AG08396 (cell line): Measurements from ENCODE around the gene NPHP1.
"Not testable (repeated sequence)": the region's sequence is repeated elsewhere in the genome, so short reads cannot be mapped to it uniquely, and the experiment has no call there.

Experiments used
- DNase-seq: peaks from one replicate; pipeline ENCODE4 v3.0.0; 2012; ENCODE audit warnings: low spot score, mixed read lengths

The NPHP1 gene

DNA sequence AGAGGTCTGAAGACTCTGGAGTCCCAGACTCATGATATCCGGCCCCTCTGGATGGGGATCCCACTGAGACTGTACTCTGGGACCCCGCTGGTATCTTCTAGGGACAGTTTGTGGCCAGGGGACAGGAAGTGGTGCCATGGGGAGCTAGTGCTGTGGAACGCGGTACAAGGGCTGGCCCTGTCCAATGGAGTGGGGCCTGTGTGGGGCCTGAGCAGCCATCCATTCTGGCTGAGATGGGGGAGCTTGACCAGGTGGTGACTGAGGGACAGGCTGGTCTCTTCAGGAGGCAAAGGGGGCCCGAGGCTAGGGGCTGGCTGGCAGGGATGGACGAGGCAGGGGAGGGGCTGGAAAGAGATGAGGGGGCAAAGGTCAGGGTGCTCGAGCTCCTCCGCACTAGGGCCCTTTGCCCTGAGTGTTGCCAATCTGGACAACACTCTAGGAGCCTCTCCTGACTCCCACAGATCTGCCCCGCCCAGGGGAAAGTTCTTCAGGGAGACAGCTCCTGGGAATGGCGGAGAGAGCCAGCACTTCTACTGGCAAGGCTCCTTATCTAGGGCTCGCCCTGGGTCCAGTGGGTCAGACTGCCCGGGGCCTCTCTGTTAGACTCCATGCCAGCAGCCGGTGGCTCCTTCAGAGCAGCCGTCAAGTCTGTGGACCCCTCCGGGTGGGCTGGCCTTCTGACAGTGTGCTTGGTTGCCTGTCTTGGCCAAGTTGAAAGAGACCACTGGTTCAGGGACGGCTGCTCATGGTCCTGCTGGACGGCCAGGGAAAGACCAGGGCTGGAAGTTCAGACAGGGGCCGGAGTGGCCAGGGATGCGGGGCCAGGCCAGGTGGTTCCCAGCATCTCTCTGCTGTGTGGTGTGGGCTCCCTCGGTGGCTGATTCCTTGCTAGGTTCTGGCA is 101.5 kb downstream of the NPHP1 start:
- no peak for DNase-seq

DNA sequence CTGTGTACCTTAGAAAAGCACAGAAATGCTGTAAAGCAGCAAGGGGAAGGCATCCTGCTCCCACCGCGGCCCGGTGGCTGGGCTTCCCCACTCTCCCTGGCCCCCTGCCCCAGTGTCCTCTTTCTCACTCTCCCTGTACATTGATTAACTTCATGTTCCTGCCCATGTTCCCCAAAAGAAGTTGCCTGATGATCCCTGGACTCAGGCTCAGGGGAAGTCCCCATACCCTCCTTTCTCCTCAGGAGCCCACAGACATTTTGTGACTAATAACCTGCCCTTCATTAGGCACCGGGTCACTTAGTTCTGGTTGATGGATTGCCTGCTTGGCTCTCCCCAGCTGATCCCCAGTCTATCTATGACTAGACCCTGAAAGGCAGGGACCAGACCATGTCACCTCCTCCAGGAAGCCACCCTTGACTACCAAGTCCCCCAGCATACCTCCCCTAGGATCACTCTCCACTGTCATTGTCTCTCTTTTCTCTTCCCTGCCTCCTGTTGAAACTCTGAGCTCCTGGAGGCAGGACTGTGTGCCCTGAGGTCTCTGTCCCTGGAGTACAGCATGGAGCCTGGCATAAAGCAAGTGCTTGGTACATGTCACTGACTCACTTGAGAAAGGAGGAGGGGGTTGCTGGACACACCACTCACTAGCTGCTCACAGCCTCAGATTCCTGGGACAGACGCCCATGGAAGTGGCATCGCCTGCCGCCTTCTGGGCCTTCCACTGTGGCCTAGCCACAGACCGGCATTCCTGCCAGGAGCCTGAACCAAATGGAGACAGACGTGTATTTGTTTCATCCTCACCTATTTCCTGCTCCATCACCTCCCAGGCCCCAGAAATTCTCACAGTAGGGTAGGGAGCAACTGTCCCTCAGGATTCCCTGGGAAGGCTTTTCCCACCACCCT is 102.7 kb downstream of the NPHP1 start:
- DNase-seq = no peak

DNA sequence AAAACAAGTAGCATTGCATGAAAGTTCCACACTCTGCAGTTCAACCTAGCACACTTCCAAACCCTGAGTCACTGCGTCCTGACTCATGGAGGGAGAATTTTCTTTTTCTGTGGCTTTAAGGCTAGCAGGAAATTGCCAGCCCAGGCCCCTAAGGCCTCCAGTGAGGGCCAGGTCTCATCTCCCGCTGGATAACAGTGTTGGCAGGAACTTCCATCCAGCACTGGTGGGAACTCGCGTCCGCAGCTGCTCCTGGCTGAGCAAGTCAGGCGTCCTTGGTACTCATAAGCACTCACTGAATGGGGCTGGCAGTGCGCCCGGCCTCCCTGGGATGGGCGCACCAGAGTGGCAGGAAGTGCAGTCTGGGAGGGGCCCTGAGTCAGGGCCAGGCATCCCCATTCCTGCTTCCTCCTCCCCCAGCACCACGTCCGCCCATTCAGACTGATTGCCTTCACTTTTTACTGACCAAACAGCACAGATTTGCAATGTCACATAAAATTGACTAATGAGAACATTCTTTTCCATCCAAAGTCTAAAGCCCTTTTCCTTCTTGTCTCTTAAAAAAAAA is 103.5 kb downstream of the NPHP1 start:
- peak; percentile 73 for DNase-seq

DNA sequence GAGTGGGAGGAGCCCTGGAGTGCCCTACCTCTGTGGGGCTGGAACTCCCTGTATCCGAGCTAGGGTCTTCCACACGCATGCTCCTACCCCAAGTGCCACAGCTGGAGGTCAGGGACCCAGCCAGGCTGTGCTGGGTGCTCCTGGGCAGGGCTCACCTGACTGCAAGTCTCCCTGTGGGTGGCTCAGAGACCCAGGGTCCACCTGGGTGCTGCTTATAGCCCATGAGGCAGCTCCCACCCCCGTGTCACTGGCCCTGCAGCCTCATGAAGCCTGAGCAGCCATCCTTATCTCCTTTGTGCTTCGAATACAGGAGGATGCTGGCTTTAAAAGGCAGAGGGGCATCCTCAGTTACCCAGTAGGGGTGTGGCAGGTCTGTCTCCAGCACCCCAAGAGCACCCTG is 103.9 kb downstream of the NPHP1 start:
- not testable (repeated sequence) for DNase-seq

DNA sequence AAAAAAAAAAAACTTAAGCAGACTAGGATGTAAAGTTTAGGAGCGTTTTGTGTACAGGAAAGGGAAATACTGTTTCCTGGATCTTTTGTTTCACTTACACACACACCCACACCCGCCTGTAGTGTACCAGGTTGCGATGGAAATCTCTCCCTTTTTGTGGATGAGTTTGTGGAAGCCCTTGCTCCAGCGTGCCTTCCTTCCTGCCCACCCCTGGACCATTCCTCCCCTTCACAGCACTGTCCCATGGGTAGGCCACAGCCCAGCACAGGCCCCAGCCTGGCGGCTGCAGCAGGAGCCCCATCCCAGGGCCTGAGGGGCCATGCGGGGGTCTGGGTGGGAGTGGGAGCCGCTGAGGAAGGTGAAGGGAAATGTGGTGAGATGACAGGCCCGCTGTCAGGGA is 104.3 kb downstream of the NPHP1 start:
- DNase-seq = no peak

DNA sequence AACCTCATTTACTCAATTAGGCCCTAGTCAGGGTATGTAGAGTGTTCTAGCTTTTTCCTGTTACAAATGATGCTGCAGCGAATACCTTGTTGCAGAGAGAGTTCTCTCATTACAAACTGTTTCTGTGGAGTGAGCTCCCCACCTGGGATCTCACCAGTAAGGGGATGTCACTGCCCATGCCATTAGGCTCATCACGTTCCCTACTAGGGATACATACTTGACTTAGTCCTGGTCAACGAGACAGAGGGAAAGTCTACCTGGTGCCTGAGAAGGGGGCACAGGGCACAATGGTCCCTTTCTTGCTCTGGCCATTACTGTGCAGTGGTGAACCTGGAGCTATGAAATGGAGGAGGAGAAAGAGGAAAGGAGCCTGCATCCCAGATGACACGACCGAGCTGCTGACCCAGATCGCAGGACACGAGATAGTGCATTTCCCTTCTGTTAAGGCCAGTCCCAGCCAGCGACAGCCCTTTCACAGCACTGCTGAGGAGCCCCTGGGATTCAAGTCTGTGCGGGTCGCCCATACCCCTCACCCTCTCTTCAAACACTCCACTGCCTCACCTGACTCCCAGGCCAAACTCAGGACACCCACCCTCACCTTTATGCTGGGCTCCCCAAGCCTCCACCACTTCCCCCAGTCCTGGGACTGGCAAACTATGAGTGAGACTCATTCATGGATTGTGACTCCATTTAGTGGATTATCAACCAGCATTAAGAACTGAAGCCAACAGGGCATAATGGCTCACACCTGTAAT is 105.2 kb downstream of the NPHP1 start:
- DNase-seq = no peak

DNA sequence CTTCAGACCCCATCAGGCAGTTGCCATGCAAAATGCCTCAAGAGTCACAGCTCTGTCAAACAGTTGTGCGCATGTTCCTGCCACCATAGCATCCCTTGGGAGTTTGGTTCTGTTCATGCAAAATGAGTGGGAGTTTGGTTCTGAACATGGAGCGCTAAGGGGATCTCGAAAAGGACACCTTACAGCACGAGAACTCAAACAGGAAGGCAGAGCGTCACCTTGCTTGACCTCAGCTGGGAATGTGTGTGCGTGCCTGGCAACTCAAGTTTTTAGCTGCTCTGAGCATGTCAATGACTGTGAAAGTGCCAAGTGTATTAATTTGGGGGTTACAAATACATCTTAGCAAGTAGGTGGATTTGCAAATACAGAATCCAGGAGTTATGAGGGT is 105.8 kb downstream of the NPHP1 start:
- no peak for DNase-seq

DNA sequence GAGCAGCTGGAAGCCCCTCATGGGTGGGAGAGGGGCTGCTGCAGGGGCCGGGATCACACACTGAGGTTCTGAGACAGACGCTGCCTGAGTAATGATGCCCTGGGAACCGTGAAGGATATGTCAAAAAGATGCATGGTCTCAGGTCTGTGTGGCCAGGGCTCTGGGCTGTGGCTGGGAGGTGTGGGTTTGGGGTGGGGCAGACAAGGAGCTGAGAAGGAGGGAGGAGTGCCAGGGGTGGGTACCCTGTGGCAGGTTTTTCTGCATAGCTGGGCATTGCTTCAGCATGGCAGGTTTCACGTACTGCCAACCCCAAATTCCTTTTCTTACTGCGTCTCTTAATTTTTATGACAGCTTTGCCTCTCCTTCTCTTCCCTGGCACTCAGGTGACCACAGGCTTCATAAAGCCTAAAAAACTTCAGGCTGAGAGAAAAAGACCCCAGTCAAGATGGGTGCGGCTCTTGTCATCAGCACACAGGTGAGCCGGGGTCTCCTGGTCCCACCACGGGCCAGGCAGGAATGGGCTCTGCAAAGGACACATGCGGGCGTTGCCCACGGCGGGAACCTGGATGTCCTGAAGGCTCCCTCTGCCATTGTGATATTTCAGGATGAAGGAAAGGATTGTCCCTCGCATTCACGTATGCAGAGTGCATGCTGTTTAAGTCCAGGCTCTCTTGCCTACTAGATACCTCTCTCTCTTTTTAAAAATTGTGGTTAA is 107.2 kb downstream of the NPHP1 start:
- DNase-seq = no peak

DNA sequence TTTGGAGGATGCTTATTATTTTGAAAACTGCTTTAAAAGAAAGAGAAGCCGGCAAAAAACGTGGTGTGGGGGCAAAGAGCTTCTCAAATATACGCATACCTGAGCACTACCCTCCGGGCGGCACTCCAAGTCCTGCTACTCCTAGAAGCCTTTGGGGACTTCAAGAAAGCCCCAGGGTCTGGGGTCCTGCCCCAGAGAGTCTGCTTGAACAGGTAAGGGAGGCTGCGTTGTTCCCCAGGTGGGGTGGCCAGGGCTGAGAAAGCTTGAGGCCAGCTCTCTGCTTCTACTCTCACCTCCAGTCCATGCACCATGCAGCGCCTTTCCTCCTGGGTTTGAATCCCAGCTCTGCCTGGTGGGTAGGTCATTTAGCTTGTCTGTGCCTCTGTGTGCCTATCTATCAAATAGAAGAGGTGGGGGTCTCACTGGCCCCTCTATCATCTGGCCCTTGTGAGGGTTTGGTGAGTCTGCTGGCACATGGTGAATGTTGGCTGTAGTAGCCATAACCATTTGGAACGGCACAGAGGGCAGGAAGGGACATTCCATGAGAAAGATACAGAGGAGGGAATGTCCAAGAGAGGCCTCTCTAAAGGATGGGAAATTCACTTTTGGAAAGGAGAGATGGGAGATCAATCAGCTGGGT is 108.7 kb downstream of the NPHP1 start:
- DNase-seq = no peak

DNA sequence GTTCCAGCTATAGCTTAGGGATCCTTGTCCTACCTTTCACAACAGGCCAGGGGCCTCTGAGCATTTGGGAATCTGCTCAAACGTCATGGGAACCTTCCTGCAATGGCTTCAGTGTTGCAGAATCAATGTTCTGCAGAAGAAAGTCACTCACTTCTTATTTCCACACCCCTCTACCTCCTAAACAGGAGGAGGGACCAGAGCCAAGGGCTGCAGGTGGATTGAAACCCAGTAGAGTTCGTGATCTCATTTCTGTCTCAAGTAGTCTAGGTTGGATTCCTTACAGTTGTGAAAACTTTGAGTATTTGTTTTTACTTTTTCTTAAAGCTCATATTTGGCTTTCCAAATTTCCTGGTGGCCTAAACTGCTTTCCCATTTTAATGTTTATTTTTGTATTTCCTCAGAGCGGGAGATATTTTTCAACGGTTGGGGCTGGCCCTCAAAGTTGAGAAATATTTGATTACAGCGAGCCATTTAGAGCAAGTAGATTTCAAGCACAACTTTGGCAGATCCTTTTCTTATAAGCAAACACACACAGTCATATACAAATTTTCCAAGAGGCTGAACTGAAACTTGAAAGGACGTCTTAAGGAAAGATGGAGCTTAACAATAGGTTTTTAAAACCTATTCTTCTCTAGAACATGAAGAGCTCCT is 109.8 kb downstream of the NPHP1 start:
- not testable (repeated sequence) for DNase-seq

DNA sequence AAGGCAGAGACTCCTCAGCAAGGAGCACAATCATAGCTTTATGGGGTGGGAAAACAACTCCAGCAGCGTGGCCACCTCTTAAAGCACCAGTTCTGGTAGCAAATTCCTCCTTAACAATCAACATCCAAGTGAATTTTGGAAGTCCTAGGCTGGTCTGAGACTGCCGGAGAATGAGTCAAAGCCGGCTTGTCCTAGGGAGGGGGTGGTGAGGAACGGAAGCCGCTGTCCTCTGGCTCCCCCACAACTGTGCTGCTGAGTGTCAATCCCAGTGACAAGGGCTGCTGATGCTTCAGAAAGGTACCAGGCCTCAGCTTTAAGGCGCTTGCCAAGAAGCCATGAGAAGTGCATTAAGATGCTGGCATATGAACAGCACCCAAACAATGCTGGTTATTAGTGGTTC is 110.9 kb downstream of the NPHP1 start:
- not testable (repeated sequence) for DNase-seq

DNA sequence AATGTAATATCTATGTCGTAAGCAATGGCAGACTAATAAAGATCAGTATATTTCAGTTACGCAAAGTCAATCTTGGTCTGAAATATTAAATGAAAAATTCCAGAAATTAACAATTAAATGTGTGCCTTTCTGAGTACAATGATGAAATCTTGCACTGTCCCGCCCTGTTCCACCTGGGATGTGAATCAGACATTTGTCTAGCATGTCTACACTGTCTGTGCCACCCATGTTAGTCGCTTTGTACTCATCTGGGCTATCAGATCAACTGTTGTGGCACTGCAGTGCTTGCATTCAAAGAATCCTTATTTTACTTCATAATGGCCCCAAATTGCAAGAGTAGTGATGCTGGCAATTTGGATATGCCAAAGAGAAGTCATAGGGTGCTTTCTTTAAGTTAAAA is 114.6 kb downstream of the NPHP1 start:
- DNase-seq = not testable (repeated sequence)

DNA sequence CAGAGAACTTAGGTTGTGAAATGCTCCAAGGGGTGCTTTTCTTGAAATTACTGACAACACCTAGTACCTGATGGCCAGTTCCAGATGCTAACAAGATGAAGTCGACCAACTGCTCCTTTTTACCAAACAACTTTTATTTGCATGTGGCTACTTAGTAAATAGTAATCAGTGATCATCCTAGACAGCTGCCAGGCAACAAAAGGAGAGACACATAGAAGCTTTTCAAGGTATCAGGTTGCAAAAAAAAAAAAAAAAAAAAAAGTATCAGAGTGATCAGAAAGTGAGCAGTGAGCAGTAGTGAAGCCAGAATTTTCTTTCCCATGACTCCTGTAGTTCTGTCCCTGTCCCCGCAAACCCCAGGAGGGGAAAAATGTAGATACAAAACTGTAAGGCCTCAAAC is 121.1 kb downstream of the NPHP1 start:
- not testable (repeated sequence) for DNase-seq

DNA sequence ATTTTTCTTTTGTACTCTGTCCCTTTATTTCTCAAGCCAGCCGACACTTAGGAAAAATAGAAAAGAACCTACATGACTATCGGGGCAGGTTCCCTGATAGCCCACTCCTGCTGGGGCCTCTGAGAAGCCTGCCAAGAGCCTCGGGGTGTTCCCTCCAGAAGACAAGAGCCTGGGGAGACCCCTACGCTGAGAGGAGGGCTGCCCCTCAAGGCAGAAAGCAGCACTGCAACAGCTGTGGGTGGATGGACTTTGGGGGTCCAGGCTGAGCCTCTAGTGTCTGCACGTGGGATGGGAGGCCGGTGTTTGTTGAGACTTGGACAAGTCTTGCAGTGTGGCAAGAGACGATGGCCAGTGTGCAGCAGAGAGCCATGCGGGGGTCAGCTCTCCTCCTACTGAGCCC is 121.7 kb downstream of the NPHP1 start:
- DNase-seq = not testable (repeated sequence)

DNA sequence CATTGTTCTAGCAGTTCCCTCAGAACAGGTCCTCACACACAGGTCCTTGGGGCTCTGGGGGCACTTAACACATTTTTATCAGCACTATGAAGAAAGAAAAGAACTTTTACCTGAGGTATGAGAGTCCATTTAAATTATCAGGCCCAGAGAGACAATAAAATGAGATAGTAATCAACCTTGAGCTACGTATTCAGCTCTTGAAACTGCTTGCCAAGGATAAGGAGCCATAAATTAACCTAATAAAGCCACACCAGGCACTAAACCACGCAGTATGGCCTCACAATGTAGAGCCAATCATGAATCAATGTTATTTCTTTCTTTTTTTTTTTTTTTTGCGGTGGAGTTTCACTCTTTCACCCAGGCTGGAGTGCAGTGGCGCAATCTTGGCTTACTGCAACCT is 126.7 kb downstream of the NPHP1 start:
- not testable (repeated sequence) for DNase-seq

DNA sequence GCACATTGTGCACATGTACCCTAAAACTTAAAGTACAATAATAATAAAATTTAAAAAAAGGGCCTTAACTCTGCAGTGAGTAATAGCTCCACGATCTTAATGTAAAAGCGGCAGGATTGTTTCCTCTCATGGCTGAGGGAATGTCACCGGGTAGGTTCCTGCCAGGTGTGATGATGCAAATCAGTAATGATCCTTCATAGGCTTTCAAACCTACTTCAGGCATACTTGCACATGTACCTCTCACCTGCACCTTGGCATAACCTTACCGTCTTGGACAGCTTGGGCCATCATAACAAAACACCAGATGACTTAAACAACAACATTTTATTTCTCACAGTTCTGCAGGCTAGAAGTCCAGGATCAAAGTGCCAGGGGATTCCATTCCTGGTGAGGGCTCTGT is 128.9 kb downstream of the NPHP1 start:
- not testable (repeated sequence) for DNase-seq
